GM19455 (cell line): ENCODE results near the gene SERPINB6.
"Not testable (repeated sequence)": the region's sequence is repeated elsewhere in the genome, so short reads cannot be mapped to it uniquely, and the experiment has no call there.

ENCODE experiments used
- ATAC-seq: cut with Tn5 transposase; IDR thresholded peaks from one replicate; pipeline ENCODE4 v1.9.1; 2021; ENCODE audit not compliant: unreplicated experiment

The SERPINB6 gene

GRCh38 chr6:2959909-2960719, 11.3 kb downstream of the SERPINB6 start:
- no peak for ATAC-seq

GRCh38 chr6:2958776-2959175, 12.6 kb downstream of the SERPINB6 start:
- no peak for ATAC-seq

- ATAC-seq = no peak
Measured at GRCh38 chr6:2958331-2958711, 13.0 kb downstream of the SERPINB6 start.

- ATAC-seq = no peak
Measured at GRCh38 chr6:2957696-2958330, 13.6 kb downstream of the SERPINB6 start.

- ATAC-seq = no peak
Measured at GRCh38 chr6:2956930-2957685, 14.3 kb downstream of the SERPINB6 start.

GRCh38 chr6:2953098-2953497, 18.3 kb downstream of the SERPINB6 start:
- no peak for ATAC-seq

- ATAC-seq = peak; percentile 61
Measured at GRCh38 chr6:2952557-2953095, 18.7 kb downstream of the SERPINB6 start.

- ATAC-seq = no peak
Measured at GRCh38 chr6:2951728-2952127, 19.6 kb downstream of the SERPINB6 start.

- no peak for ATAC-seq
Measured at GRCh38 chr6:2950713-2951112, 20.7 kb downstream of the SERPINB6 start.

GRCh38 chr6:2949536-2950083, 21.8 kb downstream of the SERPINB6 start:
- no peak for ATAC-seq

- ATAC-seq = no peak
Measured at GRCh38 chr6:2949121-2949520, 22.2 kb downstream of the SERPINB6 start.

- no peak for ATAC-seq
Measured at GRCh38 chr6:2948228-2949025, 22.9 kb downstream of the SERPINB6 start.

GRCh38 chr6:2947445-2947844, 23.9 kb downstream of the SERPINB6 start:
- ATAC-seq = no peak

GRCh38 chr6:2945153-2945452, 26.3 kb downstream of the SERPINB6 start:
- ATAC-seq = no peak

- ATAC-seq = no peak
Measured at GRCh38 chr6:2944405-2945152, 26.8 kb downstream of the SERPINB6 start.

- ATAC-seq = no peak
Measured at GRCh38 chr6:2943564-2943955, 27.8 kb downstream of the SERPINB6 start.

GRCh38 chr6:2942914-2943563, 28.3 kb downstream of the SERPINB6 start:
- no peak for ATAC-seq

GRCh38 chr6:2942116-2942515, 29.3 kb downstream of the SERPINB6 start:
- ATAC-seq = not testable (repeated sequence)

- no peak for ATAC-seq
Measured at GRCh38 chr6:2940851-2941250, 30.5 kb downstream of the SERPINB6 start.
